DOHH2 (cell line): ENCODE data around the gene DTYMK.

ENCODE experiments used
- H3F3A ChIP-seq: fragments of 200-600 bp; sonication (generic), shearing (Covaris generic); 2 replicates; pipeline ENCODE4 v1.6.0; 2016; ENCODE audit warnings: antibody characterized with exemption, mild to moderate bottlenecking; ENCODE audit not compliant: control insufficient read depth, insufficient read depth
- H3K27ac ChIP-seq: fragments of 200-600 bp; sonication (generic); 2 replicates; pipeline ENCODE4 v1.5.1; 2014; ENCODE audit warnings: low read depth, mild to moderate bottlenecking, low read length, moderate library complexity
- H3K27me3 ChIP-seq: fragments of 200-600 bp; sonication (generic); 2 replicates; pipeline ENCODE4 v1.6.1; 2014; ENCODE audit warnings: mild to moderate bottlenecking, low read length, mixed read lengths; ENCODE audit not compliant: control insufficient read depth
- H3K36me3 ChIP-seq: fragments of 200-600 bp; sonication (generic); 2 replicates; pipeline ENCODE4 v1.6.1; 2014; ENCODE audit warnings: mild to moderate bottlenecking, low read length, moderate library complexity, mixed read lengths; ENCODE audit not compliant: control insufficient read depth
- H3K4me1 ChIP-seq: fragments of 200-600 bp; sonication (generic); 2 replicates; pipeline ENCODE4 v1.6.1; 2014; ENCODE audit warnings: mild to moderate bottlenecking, low read length, mixed read lengths; ENCODE audit not compliant: control insufficient read depth
- H3K4me2 ChIP-seq: fragments of 200-600 bp; sonication (generic); 2 replicates; pipeline ENCODE4 v1.6.0; 2014; ENCODE audit warnings: mild to moderate bottlenecking, low read length, moderate library complexity
- H3K4me3 ChIP-seq: fragments of 200-600 bp; sonication (generic); 2 replicates; pipeline ENCODE4 v1.5.1; 2014; ENCODE audit warnings: mild to moderate bottlenecking, low read length, mixed read lengths
- H3K79me2 ChIP-seq: fragments of 200-600 bp; sonication (generic); 2 replicates; pipeline ENCODE4 v1.6.1; 2014; ENCODE audit warnings: mild to moderate bottlenecking, low read length, mixed read lengths; ENCODE audit not compliant: control insufficient read depth
- H3K9me2 ChIP-seq: fragments of 200-600 bp; sonication (generic); replicated peaks from 2 replicates; pipeline ENCODE4 v1.6.1; 2014; ENCODE audit warnings: mild to moderate bottlenecking, low read length, mixed read lengths; ENCODE audit not compliant: control insufficient read depth
- H3K9me3 ChIP-seq: fragments of 200-600 bp; sonication (generic); 2 replicates; pipeline ENCODE4 v1.6.1; 2014; ENCODE audit warnings: antibody characterized with exemption, low read length, mixed read lengths; ENCODE audit not compliant: control insufficient read depth, insufficient read depth
- H4K20me1 ChIP-seq: fragments of 200-600 bp; sonication (generic); 2 replicates; pipeline ENCODE4 v1.6.0; 2014; ENCODE audit warnings: low read depth, mild to moderate bottlenecking, antibody characterized with exemption, low read length, moderate library complexity; ENCODE audit not compliant: control insufficient read depth, insufficient read depth
- EZH2phosphoT487 ChIP-seq: fragments of 200-600 bp; sonication (generic); IDR thresholded peaks from 2 replicates; pipeline ENCODE4 v1.6.1; 2017; ENCODE audit warnings: borderline replicate concordance, mild to moderate bottlenecking, antibody characterized with exemption, low read length, moderate library complexity, mixed read lengths
- TF ChIP-seq, protein P1 (sequence below): fragments of 200-600 bp; sonication (generic); IDR thresholded peaks from one replicate; pipeline ENCODE4 v1.5.1; 2014; ENCODE audit warnings: antibody characterized with exemption, mild to moderate bottlenecking, low read depth, low read length; ENCODE audit not compliant: poor library complexity, severe bottlenecking

DTYMK gene

DNA sequence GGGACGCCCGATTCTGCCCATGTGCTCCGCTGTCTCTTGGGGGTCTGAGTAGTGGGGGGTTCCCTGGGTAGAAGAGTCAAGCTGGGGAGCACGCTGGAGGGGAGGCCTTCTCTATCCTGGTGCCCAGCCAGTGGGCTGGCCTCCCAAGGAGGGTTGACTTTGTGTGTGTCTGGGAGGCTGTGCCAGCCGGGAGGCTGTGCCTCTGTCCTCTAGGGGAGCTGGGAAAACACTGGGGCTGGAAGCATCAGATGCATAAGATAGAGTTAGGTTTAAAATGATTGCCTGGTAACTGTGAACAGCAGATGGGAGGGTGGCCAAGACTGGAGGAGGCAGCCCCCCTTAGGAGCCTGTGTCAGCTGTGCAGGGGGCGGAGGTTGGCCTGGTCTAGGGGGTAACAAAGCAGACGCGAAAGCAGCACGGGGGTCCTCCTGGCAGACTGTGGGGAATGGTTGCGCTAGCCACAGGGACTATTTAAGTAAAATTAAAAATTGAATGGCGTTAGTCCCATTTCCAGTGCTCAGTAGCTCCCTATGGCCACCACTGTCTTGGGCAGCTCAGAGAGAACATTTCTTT is 16.5 kb upstream of the DTYMK start:
- Histone ChIP-seq H3K79me2 (peaks cover 34% of the 10 kb centered on the region), H3K27ac (no peak overlapping the region)

GRCh38 chr2:241702155-241703031 is 15.8 kb upstream of the DTYMK start:
- H4K20me1 ChIP-seq, result 0 out of 2 replicates have a peak, but pooled peaks cover 4% of the 10 kb centered on the region
- peaks cover 20% of the 10 kb centered on the region for H3F3A ChIP-seq
- peak overlapping the region; percentile 83 for H3K27ac ChIP-seq
- peaks cover 20% of the 10 kb centered on the region for H3K4me1 ChIP-seq
- H3K9me2 ChIP-seq, result no peaks in the 10 kb centered on the region
- peaks cover 33% of the 10 kb centered on the region for H3K36me3 ChIP-seq
- TF ChIP-seq, protein P1, sequence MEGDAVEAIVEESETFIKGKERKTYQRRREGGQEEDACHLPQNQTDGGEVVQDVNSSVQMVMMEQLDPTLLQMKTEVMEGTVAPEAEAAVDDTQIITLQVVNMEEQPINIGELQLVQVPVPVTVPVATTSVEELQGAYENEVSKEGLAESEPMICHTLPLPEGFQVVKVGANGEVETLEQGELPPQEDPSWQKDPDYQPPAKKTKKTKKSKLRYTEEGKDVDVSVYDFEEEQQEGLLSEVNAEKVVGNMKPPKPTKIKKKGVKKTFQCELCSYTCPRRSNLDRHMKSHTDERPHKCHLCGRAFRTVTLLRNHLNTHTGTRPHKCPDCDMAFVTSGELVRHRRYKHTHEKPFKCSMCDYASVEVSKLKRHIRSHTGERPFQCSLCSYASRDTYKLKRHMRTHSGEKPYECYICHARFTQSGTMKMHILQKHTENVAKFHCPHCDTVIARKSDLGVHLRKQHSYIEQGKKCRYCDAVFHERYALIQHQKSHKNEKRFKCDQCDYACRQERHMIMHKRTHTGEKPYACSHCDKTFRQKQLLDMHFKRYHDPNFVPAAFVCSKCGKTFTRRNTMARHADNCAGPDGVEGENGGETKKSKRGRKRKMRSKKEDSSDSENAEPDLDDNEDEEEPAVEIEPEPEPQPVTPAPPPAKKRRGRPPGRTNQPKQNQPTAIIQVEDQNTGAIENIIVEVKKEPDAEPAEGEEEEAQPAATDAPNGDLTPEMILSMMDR, result peak; percentile 89
- no peak for TF ChIP-seq EZH2phosphoT487
- no peaks in the 10 kb centered on the region for H3K27me3 ChIP-seq
- H3K4me2 ChIP-seq, result peak overlapping the region; percentile 75
- H3K9me3 ChIP-seq, result peaks cover 11% of the 10 kb centered on the region
- H3K4me3 ChIP-seq, result peak overlapping the region; percentile 88
- H3K79me2 ChIP-seq, result peaks cover 34% of the 10 kb centered on the region

More for the DNA sequence above, 16.5 kb upstream of the DTYMK start:
- no peaks in the 10 kb centered on the region for H3K27me3 ChIP-seq
- no peak for TF ChIP-seq EZH2phosphoT487
- TF ChIP-seq, protein P1, result no peak
- H3F3A ChIP-seq, result peaks cover 16% of the 10 kb centered on the region
- peaks cover 20% of the 10 kb centered on the region for H3K4me1 ChIP-seq
- H3K9me3 ChIP-seq, result peaks cover 11% of the 10 kb centered on the region
- H3K4me2 ChIP-seq, result peak overlapping the region; percentile 75
- peak overlapping the region; percentile 81 for H3K4me3 ChIP-seq
- H4K20me1 ChIP-seq, result 0 out of 2 replicates have a peak, but pooled peaks cover 4% of the 10 kb centered on the region
- H3K9me2 ChIP-seq, result no peaks in the 10 kb centered on the region
- H3K36me3 ChIP-seq, result peaks cover 38% of the 10 kb centered on the region

DNA sequence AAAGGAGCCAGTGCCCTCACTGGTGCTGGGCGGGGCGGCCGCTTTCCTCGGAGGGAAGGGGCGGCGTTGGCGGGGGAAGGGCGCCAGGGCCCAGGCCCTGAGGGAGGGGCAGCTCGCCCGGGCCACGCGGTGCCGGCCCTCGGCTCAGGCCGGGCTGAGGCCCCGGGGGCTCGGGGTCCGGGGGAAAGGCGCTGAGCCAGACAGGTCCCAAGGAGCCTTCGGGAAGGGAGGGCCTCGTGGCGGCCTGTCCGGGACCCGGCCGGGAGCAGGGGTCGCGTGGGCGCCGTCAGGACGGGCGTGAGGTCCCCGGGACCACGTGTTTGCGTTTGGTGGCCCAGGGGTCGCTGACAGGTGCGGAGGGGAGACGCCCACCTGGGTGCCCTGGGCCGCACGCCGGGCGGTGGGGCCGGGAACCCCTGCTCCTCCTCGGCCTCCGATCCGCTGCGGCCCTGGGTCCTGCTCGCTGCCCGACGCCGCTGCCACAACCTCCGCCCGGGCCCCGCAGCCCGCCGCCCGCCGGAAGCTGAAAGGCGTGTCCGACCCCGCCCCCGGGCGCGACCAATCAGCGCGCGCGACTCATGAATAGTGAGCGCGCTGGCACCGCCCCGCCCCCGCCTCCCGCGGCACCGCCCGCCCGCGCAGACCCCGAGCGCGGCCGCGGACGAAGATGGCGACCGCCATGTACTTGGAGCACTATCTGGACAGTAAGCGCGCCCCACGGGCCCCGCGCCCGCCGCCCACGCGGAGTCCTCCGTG is 15.0 kb upstream of the DTYMK start, which contains the start of gene ING5:
Gene ING5, plus strand, starts transcription at position 641 of the 756 bp plus-strand sequence. Its CDS starts 27 bp downstream, at position 668.
- H3K79me2 ChIP-seq, result peaks cover 34% of the 10 kb centered on the region
- peaks cover 9% of the 10 kb centered on the region for H3K9me3 ChIP-seq
- H3K27me3 ChIP-seq, result no peaks in the 10 kb centered on the region
- 0 out of 2 replicates have a peak, but pooled peaks cover 4% of the 10 kb centered on the region for H4K20me1 ChIP-seq
- peak within 1 kb of the TSS; percentile 88 for H3K4me3 ChIP-seq
- peaks cover 26% of the 10 kb centered on the region for H3K36me3 ChIP-seq
- H3K9me2 ChIP-seq, result no peaks in the 10 kb centered on the region
- H3K4me1 ChIP-seq, result peaks cover 20% of the 10 kb centered on the region
- H3K4me2 ChIP-seq, result peak within 1 kb of the TSS; percentile 82
- peaks cover 21% of the 10 kb centered on the region for H3F3A ChIP-seq
- peak within 1 kb of the TSS; percentile 83 for H3K27ac ChIP-seq
- TF ChIP-seq, protein P1, result no peak
- no peak for TF ChIP-seq EZH2phosphoT487
